GM19025 (cell line): ENCODE measurements around the gene COX19.
A peak's percentile ranks its signal among the peaks of the same experiment; 100 is the strongest.
"Not testable (repeated sequence)": the region's sequence is repeated elsewhere in the genome, so short reads cannot be mapped to it uniquely, and the experiment has no call there.

Source experiments
- ATAC-seq: cut with Tn5 transposase; IDR thresholded peaks from one replicate; pipeline ENCODE4 v1.9.1; 2021; ENCODE audit warnings: mild to moderate bottlenecking, low read depth, moderate library complexity; ENCODE audit not compliant: unreplicated experiment

COX19 gene

GRCh38 chr7:931871-932650 is 43.3 kb downstream of the COX19 start:
- ATAC-seq: no peak

GRCh38 chr7:930975-931758 is 44.2 kb downstream of the COX19 start:
- ATAC-seq: no peak

GRCh38 chr7:929311-929711 is 46.0 kb downstream of the COX19 start:
- no peak for ATAC-seq

DNA sequence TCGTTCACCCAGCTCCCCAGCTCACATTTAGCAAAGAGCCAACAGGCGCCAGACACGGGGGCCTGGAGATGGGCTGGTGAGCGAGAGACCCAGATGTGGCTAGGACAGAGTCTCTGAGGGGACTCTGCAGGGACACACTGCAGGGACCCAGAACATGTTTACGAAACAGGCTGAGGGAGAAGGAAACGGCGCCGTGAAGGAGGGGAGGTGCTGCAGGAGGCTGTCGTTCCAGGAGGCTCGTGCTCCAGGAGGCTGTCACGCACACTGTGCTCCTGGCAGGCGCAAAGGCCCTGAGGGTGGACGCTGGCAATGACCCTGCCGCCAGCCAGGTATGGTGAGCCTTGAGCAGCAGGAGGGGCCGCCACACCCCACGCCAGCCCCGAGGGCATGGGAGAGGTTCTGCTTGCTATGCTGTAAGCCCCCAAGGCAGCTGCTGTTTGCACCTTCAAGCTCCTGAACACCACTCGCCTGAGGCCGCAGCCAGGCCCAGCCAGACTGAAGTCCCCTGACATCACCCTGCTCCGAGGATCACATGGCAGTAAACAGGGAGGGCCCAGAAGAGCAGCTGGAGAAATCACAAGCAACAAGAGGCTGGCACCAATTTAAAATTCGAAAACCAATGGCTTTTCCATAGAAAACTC is 48.2 kb downstream of the COX19 start:
- no peak for ATAC-seq

GRCh38 chr7:926061-927030 is 49.0 kb downstream of the COX19 start:
- ATAC-seq: no peak

DNA sequence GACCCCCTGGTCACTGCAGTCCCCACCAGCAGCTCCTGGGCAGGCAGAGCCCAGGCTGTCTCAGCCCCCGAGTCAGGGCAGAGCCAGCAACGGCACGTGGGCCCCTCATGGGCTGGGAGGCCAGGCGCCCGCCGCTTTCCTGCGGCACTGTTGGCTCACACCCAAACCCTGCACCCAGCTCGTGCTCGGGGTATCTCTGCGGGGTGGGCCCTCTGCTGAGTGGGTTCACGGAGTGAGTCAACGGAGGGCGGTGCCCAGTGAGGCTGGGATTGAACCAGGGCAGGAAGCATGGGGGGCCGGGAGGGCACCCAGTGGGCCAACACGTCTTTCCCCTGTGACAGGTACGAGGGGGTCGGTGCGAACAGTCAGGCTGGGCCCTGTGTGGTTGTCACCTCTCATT is 49.7 kb downstream of the COX19 start:
- no peak for ATAC-seq

DNA sequence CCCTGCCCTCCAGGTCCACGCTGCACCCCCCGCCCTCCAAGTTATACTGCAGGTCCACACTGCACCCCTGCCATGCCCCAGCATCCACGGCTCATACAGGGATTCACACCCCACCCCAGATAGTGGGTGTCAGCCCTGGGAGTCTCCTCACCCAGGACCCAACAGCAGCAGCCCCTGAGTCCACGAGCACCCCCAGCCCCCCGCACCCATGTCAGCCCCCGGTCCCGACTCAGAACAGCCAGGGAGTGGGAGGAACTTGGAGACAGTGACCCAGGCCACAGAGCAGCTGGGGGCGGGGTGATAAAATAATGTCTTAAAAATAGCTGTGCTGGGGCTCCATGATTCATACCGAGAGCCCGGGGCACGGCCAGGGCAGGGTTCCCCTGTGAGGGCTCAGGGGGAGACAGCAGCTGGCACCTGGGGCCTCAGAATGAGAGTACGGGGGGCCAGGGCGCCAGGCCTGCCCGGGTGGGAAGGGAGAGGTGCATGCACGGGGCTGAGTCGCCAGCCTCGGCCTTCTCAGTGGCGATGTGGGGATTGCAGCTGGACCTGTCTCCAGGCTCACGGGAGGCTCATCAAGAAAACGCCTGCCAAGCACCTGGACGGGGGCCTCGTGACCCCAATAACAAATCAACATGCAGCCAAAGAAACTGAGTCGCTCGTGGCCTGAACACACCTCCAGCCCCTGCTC is 50.7 kb downstream of the COX19 start:
- peak; percentile 56 for ATAC-seq

DNA sequence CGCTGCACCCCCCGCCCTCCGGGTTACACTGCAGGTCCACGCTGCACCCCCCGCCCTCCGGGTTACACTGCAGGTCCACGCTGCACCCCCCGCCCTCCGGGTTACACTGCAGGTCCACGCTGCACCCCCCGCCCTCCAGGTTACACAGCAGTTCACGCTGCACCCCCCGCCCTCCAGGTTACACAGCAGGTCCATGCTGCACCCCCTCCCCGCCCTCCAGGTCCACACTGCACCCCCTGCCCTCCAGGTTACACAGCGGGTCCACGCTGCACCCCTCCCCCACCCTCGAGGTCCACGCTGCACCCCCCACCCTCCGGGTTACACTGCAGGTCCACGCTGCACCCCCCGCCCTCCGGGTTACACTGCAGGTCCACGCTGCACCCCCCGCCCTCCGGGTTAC is 51.3 kb downstream of the COX19 start:
- ATAC-seq: not testable (repeated sequence)

- ATAC-seq: peak; percentile 62
Measured at GRCh38 chr7:923108-924041, 52.0 kb downstream of the COX19 start.

DNA sequence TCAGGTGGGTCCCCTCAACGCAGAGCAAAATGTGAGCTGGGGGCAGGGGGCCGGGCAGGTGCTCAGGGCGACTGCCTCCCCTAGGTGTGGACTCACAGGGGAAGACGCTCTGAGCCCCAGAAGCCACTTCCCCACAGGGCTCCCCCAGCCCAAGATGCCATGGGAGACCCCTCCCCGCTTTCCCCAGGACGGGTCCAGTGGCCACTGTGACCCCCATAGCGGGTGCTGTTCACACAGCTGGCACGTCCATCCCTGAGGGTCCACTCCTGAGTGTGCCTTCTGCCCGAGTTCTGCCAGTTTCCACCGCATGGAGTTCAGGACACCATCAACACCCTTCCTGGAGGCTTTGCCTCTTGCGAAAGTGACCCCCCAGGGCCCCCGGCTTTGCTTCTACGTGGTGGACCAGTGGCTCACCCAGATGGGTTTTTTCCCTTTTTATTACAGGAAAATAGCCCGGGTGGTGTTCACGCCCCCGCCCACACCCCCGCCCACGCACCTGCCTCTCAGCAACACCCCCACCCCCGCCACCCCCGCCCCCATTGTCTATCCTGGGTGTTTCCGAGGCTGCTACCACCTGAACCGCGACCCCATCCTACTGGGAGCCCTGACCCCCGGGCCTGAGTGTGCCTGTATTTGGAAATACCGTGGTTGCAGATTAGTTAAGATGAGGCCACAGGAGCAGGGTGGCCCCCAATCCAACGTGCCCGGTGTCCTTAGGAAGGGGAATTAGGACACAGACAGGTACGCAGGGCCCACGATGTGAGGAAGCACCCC is 52.8 kb downstream of the COX19 start:
- no peak for ATAC-seq

DNA sequence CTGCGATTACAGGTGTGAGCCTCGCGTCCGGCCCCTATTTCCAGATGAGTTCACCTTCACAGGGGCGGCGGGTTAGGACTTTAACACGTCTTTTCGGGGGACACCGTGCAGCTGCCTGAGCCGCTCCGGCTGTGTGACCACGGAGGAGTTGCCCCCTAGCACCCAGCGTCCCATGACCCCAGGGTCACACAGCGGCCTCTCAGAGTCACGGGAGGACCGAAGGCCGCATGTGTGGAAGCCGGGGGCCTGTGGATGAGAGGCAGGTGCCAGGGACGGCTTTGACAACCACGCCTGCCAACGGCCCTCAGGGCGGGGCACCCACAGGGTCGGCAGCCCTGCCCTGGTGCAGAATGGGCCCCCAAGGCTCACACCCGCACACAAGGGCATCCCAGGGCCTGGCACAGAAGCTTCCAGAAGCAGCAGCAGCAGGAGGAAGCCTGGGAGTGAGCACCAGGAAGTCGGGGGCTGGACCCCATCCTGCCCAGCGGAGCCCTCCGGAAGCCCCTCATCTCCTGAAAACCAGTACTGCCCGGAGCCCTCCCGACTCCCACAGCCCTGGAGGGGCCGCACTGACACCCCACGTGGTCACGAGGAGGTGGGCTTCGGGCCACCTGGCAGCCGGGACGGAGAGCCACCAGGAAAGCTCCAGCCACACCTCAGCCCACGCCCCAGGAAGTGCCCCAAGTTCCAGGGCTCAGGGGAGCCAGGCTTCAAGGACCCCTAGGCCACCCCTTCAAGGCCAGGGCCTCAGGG is 53.6 kb downstream of the COX19 start:
- no peak for ATAC-seq

DNA sequence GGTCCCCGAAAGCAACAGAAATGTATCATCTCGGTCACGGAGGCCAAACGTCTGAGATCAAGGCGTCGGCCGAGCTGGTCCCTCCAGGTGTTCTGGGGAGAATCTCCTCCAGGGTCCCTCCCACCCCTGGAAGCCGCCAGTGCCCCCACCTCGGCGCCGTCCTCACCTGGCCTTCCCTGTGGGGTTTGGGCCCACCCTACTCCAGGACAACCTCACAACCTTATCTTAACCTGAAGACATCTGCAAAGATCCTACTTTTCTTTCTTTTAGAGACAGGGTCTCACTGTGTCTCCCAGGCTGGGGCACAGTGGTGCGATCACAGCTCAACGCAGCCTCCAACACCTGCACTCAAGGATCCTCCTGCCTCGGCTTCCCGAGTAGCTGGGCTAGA is 54.3 kb downstream of the COX19 start:
- no peak for ATAC-seq

DNA sequence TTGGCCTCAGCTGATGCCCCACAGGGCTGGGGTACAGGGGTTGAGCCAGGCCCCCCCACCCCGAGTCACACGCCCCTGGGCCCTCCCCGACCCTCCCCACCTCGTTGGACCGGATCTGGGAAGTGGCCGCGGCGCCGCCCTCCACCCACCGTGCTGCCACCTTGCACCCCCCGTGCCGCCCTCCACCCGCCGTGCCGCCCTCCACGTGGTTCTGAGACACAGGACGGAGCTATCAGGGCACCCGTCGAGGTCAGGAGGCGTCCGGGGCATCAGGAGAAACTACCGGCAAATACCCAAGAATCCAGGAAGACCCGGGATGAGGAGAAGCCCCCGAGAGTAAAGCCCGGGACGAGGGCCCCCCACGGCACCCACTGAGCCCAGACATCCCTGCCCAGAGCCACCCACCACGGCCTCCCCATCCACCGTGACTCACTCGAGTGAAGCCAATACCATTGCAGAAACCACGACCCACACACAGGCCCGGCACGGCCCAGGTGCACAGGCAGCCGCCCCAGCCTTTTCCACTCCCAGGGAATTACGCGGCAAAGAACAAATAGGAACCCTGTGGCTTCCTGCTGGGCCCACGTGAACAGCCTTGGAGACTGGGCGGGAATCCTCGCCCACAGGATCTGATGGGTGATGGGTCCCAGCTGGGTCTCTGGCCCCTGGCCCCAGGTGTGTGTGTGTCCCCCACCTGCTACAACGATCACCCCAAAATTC is 54.8 kb downstream of the COX19 start:
- no peak for ATAC-seq

DNA sequence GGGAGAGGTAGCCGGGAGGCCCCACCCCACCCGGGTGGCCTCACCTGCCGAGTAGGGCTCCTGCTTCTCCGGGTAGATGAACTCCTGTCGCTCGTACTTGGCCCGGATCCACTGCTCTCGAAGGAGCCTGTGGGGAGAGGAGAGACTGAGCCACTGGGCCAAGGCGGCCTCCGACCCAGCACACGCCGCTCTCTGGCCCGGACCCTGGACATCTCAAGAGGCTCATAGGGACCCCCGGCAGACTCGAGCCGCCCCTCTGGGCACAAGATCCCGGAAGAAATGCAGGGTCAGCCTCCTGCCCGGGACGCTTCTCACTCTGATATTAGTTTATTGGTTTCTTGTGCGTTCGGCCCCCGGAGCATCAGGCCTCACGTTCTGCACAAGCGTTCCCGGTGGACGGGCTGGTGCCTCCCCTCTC is 55.4 kb downstream of the COX19 start:
- ATAC-seq: no peak

DNA sequence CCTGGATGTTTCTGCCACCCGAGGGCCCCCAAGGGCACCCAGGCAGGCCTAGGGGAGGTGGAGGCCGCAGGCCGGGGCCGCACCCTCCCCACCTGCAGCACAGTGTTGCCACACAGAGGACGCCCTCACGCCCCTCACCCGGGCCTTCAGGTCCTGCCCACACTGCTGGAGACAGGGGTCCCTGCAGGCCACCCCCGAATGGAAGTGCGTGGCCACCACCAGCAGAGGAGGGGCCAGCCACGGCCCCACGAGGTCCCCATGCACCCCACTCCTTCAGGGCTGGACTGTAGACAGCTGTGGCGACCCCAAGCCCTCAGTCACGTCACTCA is 56.3 kb downstream of the COX19 start:
- no peak for ATAC-seq

GRCh38 chr7:918441-919113 is 56.8 kb downstream of the COX19 start:
- no peak for ATAC-seq
